Measurements from ENCODE around the gene ATAT1. TPM values are rescaled to one million over a fixed set of nuclear protein-coding genes. Genes with fewer than 3 reads are reported as not detected.

The ATAT1 gene
- total and polyA plus RNA-seq, 4 donors = 5.8 to 12.9 (median 7.0) TPM

Small RNAs within 50 kb of the gene (microRNA-seq; reads per million reads assigned to microRNA genes)
- 50.7 to 99.5 reads per million in 2 donors for gene MIR877

Other genes with a start within 250 kb of the ATAT1 start
- gene HLA-E, start 137.4 kb upstream of the ATAT1 start, total RNA-seq = 100 to 1,000 TPM; 373 to 506 TPM
- gene HLA-E, start 137.4 kb upstream of the ATAT1 start, polyA plus RNA-seq = 100 to 1,000 TPM; 148 to 328 TPM
- 10 to 100 TPM; 73.7 to 76.9 TPM for gene GNL1, start 70.4 kb upstream of the ATAT1 start, total RNA-seq
- 100 to 1,000 TPM in 1 of 2 donors, 10 to 100 TPM in 1; 52.6 to 116 TPM for gene GNL1, start 70.4 kb upstream of the ATAT1 start, polyA plus RNA-seq
- 10 to 100 TPM in 1 of 2 donors, 1 to 10 TPM in 1; 7.5 to 11.6 TPM for gene PRR3, start 69.6 kb upstream of the ATAT1 start, total RNA-seq
- 1 to 10 TPM; 4.1 to 9.5 TPM for gene PRR3, start 69.6 kb upstream of the ATAT1 start, polyA plus RNA-seq
- gene ABCF1, start 55.4 kb upstream of the ATAT1 start, total RNA-seq = 10 to 100 TPM; 35.4 to 41.2 TPM
- gene ABCF1, start 55.4 kb upstream of the ATAT1 start, polyA plus RNA-seq = 10 to 100 TPM; 20.6 to 22.3 TPM
- gene PPP1R10, start 9.6 kb upstream of the ATAT1 start, total RNA-seq = 10 to 100 TPM; 69.9 to 83.8 TPM
- gene PPP1R10, start 9.6 kb upstream of the ATAT1 start, polyA plus RNA-seq = 10 to 100 TPM in 1 of 2 donors, 1 to 10 TPM in 1; 8.6 to 13.2 TPM
- 10 to 100 TPM; 26.6 to 29.8 TPM for gene MRPS18B, start 9.0 kb upstream of the ATAT1 start, total RNA-seq
- gene MRPS18B, start 9.0 kb upstream of the ATAT1 start, polyA plus RNA-seq = 10 to 100 TPM; 38.2 to 45.6 TPM
- 10 to 100 TPM in 1 of 2 donors, 1 to 10 TPM in 1; 9.7 to 19.9 TPM for gene C6orf136, start 20.3 kb downstream of the ATAT1 start, total RNA-seq
- gene C6orf136, start 20.3 kb downstream of the ATAT1 start, polyA plus RNA-seq = 10 to 100 TPM; 18.8 to 21.0 TPM
- 10 to 100 TPM; 22.3 to 25.2 TPM for gene DHX16, start 46.1 kb downstream of the ATAT1 start, total RNA-seq
- gene DHX16, start 46.1 kb downstream of the ATAT1 start, polyA plus RNA-seq = 10 to 100 TPM; 12.8 to 34.0 TPM
- 100 to 1,000 TPM; 130 to 134 TPM for gene PPP1R18, start 59.8 kb downstream of the ATAT1 start, total RNA-seq
- 10 to 100 TPM; 68.5 to 83.3 TPM for gene PPP1R18, start 59.8 kb downstream of the ATAT1 start, polyA plus RNA-seq
- 10 to 100 TPM; 13.0 to 15.0 TPM for gene NRM, start 64.1 kb downstream of the ATAT1 start, total RNA-seq
- gene NRM, start 64.1 kb downstream of the ATAT1 start, polyA plus RNA-seq = 10 to 100 TPM in 1 of 2 donors, 1 to 10 TPM in 1; 5.6 to 19.6 TPM
- 10 to 100 TPM; 31.4 to 33.3 TPM for gene MDC1, start 90.4 kb downstream of the ATAT1 start, total RNA-seq
- gene MDC1, start 90.4 kb downstream of the ATAT1 start, polyA plus RNA-seq = 10 to 100 TPM in 1 of 2 donors, 1 to 10 TPM in 1; 7.4 to 34.5 TPM
- 100 to 1,000 TPM; 264 to 324 TPM for gene TUBB, start 93.5 kb downstream of the ATAT1 start, total RNA-seq
- 100 to 1,000 TPM in 1 of 2 donors, 10 to 100 TPM in 1; 99.5 to 189 TPM for gene TUBB, start 93.5 kb downstream of the ATAT1 start, polyA plus RNA-seq
- gene FLOT1, start 115.8 kb downstream of the ATAT1 start, total RNA-seq = 100 to 1,000 TPM; 172 to 222 TPM
- gene FLOT1, start 115.8 kb downstream of the ATAT1 start, polyA plus RNA-seq = 100 to 1,000 TPM; 153 to 213 TPM
- 10 to 100 TPM; 62.0 to 72.9 TPM for gene IER3, start 117.7 kb downstream of the ATAT1 start, total RNA-seq
- 10 to 100 TPM; 17.8 to 88.8 TPM for gene IER3, start 117.7 kb downstream of the ATAT1 start, polyA plus RNA-seq